GM12892 (cell line): Measurements from ENCODE around the gene OTUB1.

Source experiments
- POLR2A ChIP-seq: IDR thresholded peaks from 2 replicates; pipeline ENCODE4 v1.6.1; 2011; ENCODE audit warnings: low read depth, low read length, control low read depth
- POLR2AphosphoS5 ChIP-seq: IDR thresholded peaks from 2 replicates; pipeline ENCODE4 v1.6.1; 2011; ENCODE audit warnings: low read depth, low read length, control low read depth
- TAF1 ChIP-seq: IDR thresholded peaks from 2 replicates; pipeline ENCODE4 v1.6.1; 2011; ENCODE audit warnings: low read depth, mild to moderate bottlenecking, control low read depth, low read length, borderline replicate concordance

GRCh38 chr11:63945477-63946163, 40.6 kb upstream of the OTUB1 start:
- no peak for TF ChIP-seq POLR2A
- TF ChIP-seq POLR2AphosphoS5: no peak
- no peak for TF ChIP-seq TAF1
